Stimulated activated CD8-positive, alpha-beta memory T cell treated with anti-CD3 and anti-CD28 coated beads, Interleukin-15, amount 100 ng/mL, for 48 hours (primary cell): ENCODE results near the gene MUS81.

ENCODE experiments used
- DNase-seq, 2 donors: peaks; one replicate each; pipeline ENCODE4 v3.0.0-alpha.2; 2020; ENCODE audit warnings: low read depth in 2 of 2

The MUS81 gene

GRCh38 chr11:65861165-65861505 is 902 bp downstream of the MUS81 start:
- DNase-seq: no peak

GRCh38 chr11:65861533-65862183 is 1.4 kb downstream of the MUS81 start:
- DNase-seq: no peak

GRCh38 chr11:65862191-65862735 is 2.0 kb downstream of the MUS81 start:
- no peak for DNase-seq

GRCh38 chr11:65862941-65863888 is 3.0 kb downstream of the MUS81 start:
- DNase-seq: no peak

- no peak for DNase-seq
These were observed 3.9 kb downstream of the MUS81 start for GRCh38 chr11:65863889-65864705.

GRCh38 chr11:65864706-65865471 is 4.7 kb downstream of the MUS81 start:
- DNase-seq: no peak

GRCh38 chr11:65865550-65866172 is 5.4 kb downstream of the MUS81 start:
- DNase-seq: no peak

GRCh38 chr11:65866509-65867283 is 6.5 kb downstream of the MUS81 start:
- DNase-seq: no peak

GRCh38 chr11:65867284-65868071 is 7.2 kb downstream of the MUS81 start:
- no peak for DNase-seq

GRCh38 chr11:65868076-65868667 is 7.9 kb downstream of the MUS81 start:
- DNase-seq: no peak

GRCh38 chr11:65868907-65869306 is 8.7 kb downstream of the MUS81 start:
- DNase-seq: no peak

GRCh38 chr11:65869643-65870306 is 9.5 kb downstream of the MUS81 start:
- DNase-seq: no peak

GRCh38 chr11:65870307-65870658 is 10.1 kb downstream of the MUS81 start:
- no peak for DNase-seq

GRCh38 chr11:65870706-65871681 is 10.8 kb downstream of the MUS81 start:
- no peak for DNase-seq

GRCh38 chr11:65871811-65872548 is 11.7 kb downstream of the MUS81 start:
- no peak for DNase-seq

GRCh38 chr11:65872586-65873317 is 12.5 kb downstream of the MUS81 start, which contains the start of gene EFEMP2:
TSS of gene EFEMP2 (minus strand) at chr11:65872800. CDS start at chr11:65872354, 446 bp downstream.
- DNase-seq: no peak
